HG03520 (cell line): ENCODE results near the gene RXRA.

ENCODE experiments used
- ATAC-seq: cut with Tn5 transposase; IDR thresholded peaks from one replicate; pipeline ENCODE4 v1.9.1; 2021; ENCODE audit warnings: mild to moderate bottlenecking, moderate library complexity; ENCODE audit not compliant: unreplicated experiment

The RXRA gene

DNA sequence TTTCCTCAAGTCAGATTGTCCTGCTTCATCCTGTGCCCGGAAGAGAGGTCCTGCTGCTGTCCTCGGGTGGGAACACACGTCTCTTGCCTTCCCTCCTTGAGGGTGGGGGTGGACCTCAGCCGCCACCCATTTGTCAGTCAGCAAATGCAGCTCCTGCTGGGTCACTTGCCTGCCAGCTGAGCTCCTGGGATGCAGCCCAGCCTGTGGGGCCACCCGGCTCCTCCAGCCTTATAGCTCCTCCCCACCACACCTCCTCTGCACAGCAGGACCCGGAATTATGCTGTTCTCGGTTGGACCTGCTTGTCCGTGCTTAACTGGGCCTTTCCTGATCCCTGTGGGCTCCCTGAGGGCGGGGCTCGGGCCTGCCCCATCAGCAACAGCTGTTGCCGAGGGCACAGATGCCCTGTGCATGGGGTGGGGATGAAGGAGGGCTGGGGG, 52.7 kb downstream of the RXRA start:
- ATAC-seq = no peak

DNA sequence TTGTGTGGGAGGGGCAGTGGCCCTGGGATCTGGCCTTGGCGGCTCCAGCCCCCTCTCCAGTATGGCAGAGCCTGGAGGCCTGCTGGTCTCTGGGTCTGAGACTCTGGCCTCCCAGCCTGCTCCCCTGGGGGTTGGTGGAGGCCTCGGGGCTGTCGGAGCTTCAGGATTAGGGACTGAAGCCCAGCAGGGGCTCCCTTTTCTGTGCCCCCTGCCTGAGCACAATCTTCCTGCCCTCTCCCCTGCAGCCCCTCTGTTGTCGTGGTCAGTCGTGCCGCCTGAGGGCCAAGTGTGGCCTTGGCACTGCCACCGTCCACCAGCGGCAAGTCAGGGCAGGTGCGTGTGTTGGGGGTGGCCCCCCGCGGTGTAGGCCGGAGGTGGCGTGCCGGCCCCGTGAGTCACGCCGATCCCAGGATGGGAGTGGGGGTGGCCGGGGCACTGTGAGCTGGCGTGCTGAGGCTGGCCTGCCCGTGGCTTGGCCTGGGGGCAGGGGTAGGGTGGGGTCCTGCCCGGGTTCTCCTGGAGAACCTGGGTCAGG, 53.6 kb downstream of the RXRA start:
- no peak for ATAC-seq

DNA sequence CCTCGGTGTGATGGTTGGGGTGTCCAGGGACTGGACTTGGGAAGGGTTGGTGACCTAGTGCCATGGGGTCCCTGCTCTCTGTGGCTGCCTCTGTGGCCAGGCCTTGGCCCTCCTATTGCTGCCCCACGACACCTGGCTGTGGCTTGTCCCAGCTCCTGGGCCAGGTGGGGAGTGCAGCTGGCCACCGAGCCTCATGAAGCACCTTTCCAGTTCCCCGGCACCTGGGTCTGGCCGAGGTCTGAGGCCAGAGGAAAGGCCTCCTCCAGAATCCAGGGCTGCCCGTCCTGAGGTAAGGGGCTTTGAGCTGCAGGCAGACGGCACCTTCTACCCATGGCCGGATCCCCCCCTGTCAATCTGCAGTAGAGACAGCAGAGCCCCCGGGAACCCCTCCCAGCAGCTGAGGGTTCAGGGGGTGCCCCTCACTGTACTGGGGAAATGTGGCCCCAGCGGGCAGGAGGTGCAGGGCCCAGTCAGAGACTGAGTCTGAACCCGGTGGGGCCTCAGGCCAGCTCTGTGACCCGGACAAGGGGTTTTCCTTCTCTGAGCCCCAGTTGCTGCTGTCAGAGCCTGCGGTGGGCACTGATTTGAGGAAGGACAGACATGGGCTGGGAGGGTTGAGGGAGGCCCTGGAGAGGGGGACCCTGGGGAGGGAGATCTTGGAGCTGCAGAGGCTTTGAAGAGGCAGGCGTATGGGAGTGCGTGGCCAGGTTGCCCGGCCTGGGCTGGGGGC, 54.5 kb downstream of the RXRA start:
- no peak for ATAC-seq

DNA sequence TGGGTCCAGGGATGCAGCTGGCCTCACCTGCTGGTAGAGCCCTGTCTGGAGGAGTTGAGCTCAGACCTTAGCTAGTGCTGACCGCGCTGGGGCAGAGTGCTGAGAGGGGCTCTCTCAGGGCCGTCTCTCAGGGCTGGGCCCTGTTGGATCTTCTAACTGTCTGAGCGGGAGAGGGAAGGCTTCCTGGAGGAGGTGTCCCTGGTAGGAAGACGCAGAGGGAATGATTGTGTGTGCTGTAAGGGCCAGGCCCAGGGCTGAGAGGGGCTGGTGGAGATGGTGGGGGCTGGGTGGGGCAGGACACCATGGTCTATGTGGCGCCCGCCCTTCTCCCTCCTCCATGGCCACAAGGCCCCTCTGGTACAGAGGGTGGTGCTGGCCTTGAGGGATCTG, 55.0 kb downstream of the RXRA start:
- no peak for ATAC-seq

DNA sequence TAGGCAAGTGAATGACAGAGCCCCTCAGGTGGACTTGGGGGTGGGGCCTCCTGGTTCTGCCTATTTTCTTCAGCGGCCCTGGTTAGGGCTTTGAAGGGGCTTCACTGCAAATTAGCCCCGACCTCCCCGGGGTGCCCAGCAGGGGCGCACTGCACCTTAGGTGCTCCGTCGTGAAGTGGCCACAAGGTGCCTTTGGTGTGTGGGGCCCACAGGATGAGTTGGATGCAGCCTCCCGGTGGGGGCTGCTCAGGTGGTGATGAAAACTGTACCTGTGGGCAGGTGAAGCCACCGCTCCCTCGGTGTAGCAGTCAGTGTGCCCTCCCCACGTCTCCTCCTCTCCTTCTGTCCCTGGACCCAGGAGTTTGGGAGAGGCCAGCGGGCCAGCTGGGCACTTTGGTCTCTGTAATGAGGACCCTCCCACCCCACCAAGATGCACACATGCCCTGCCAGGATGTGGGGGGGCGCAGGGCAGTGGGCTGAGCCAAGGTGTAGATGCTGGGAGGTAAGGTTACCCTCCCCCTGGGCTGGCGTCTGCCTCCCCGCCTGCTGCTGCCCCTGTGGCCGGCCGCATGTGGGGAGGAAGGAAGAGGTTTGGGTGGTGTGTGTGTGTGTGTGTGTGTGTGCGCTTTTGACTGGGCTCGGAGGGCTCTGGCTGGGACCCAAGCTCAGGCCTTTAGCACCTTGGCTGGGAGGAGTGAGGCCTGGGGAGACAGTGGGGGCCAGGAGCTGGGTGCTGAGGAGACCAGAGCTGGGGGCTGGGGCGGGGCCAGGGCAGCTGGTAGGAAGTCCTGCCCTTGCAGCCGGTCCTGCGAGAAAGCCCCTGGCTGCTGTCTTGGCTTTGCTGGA, 55.6 kb downstream of the RXRA start:
- no peak for ATAC-seq

DNA sequence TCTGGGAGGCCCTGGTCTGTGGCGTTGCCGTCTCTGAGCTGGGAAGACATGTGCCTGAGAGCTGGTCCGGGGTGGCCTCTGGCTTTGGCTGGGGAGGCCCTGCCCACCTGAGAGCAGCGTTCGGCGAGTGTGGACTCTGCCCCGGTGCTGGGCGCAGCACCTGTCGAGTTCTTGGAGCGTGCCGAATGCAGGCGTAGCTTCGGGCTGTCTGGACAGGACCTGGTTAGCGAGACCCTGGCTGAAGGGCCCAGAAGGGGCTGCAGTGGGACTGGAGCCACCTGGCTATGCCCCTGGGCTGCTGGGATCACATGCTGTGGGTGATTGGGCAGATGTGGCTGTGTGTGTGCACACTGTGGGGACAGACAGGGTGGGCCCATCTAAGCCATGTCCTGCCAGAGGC, 56.5 kb downstream of the RXRA start:
- ATAC-seq = no peak

DNA sequence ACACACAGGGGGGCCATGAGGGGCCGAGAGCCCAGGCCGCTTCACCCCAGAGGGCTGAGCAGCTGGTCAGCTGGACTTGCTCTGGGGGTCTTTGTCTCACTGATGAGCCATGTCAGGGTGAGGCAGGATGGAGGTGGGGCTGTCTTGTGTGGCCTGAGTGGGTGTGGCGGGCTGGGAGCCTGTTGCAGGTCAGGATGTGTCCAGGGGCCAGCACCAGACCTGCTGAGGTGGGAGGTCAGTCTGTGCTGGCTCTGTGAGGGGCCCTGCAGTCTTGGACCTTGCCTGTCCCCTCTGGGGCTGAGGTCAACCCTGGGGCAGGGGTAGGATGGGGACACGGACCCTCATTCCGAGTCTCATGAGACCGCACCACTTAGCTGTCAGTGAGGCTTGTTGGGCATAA, 56.9 kb downstream of the RXRA start:
- ATAC-seq = no peak

DNA sequence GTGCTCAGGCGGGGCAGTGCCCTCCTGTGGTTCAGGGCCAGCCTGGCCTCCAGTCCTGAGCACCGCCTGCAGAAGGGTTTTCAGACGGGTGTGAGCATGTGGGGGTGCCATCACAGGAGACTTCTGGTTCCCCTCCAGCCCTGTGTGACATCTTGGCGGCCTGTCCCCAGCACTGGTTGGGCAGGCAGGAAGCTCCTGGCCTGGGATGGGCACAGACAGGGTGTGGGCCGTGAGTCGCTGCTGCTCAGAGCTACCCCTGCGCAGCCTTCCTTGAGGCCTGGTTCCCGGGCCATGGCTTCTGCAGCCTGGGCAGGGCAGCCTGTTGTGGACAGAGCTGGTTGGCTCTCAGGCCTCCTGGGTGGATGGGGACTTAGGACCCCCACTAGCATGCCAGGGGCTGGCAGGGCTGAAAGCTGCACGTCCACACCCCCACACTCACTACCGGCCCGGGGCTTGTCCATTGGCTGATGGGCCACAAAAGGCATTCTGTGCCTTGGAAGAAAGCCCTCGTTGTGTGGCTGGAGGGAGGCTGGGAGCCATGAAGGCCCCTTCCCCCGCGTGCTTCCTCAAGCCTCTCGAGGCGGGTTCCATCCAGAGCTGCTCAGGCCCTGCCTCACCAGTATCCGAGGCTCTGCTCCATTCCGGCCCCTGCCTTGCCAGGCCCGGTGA, 58.7 kb downstream of the RXRA start:
- ATAC-seq = no peak

DNA sequence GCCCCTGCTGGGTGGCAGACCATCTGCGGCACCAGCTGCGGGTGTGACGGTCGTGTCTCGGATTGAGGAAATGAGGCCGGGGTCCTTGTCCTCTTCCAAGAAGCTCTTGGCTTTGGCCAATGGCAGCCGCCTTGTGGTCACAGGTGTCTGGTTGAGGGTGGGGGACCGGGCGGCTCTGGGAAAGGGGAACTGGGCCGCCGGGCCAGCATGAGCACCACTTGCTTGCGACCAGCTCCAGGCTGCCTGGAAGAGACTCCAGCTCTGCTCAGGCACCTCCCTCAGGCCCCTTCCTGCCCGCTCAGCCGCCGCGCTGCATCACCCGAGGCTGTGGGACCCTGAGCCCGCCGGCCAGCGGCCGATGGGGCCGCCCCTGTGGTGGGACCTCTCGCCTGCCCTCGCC, 59.7 kb downstream of the RXRA start:
- ATAC-seq = no peak

DNA sequence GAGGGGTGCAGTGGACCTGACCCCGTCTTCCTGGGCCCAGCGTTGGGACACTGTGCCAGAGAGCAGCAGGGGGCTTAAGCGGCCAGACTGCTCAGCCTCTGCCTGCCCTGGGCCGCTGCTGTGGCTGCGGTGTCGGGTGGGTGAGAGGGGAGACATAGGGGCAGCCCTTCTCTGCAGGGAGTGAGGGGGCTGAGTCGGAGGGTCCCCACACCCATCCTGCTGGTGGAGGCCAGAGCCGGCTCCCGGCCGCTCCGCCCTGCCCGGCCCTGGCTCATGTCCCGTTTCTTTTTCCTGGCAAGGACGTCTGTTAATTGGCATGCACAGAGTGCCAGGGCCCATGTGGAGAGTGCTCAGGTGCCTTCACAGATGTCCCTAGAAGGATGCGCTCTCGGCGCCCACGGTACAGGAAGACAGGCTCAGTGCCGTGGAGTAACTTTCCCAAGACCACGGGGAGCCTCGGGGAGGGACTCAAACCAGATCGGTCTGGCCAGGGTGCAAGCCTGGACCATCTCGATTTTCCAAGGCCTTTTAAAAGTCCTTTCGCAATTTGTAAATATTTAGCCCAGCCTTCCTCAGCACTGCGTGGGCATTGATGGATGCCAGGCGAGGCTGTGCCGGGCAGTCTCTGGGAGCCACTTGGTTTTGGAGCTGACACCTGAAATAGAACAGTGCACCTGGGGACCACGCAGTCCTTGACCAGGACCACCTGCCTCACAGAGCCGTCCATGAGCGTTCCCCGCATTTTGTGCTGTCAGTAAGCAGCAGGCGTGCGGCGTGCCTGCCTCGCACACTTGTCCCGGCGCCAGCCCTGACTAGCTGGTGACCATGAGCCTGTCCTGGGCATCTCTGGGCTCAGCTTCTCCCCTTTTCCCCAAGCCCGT, 60.9 kb downstream of the RXRA start:
- ATAC-seq = no peak

DNA sequence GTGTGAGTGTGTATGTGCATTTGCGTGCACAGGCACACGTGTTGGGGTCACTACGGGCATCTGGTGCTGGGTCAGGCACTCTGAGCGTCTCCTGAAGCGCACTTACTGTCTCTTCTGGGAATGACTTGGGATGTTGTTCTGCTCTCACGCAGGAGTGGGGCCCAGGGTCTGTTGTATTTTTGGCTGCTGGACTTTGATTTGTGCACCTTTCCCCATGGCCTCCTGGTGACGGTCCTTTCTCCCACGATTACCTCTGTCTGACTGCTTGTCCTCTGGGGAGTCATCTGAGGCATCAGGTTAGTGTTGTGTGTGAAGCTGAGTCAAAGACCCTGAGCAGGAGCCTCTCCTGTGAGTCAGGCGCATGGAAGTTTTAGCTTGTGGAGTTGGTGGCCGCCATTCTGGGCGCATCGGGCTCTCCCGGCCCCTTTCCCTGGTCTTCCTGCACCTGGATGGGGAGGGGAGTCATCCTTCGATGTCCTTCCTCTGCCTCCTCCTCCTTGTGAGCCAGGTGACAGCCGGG, 62.1 kb downstream of the RXRA start:
- no peak for ATAC-seq

DNA sequence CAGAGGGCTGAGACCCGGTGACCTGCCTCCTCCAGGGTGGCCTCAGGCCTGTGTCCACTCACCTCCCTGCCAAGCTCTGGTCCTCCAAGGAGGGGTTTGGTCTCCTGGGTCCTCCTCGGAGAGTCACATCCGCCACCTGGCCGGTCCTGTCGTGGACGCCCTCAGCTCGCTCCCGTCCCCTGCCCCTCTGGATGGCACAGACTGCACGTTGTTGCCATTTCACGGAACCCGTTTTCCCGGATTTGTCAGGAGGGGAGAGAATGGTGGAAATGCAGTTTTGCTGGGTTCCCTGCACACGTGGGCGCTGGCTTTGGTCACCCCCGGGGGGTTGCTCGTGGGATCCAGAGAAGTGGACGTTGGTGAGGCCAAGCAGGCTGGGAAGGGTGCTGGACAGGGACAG, 62.7 kb downstream of the RXRA start:
- ATAC-seq = no peak

DNA sequence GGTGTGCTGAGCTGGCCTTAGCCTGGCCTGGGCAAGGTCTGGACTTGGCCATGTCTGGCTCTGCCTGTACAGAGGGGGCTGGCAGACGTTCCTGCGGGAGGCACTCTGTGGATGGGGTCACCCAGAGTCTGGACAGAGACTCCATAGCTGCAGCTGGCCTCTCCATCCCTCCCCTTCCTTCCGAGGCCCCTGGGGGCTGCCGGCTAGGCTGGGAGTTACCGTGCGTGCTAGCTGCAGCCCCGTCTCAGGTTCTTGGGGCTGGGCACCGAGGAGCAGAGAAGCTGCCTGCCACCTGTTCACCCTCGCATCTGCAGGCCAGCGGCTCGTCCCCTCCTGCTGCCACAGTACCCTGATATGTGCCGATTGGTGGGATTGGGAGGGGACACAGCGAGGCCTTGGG, 63.4 kb downstream of the RXRA start:
- ATAC-seq = no peak

DNA sequence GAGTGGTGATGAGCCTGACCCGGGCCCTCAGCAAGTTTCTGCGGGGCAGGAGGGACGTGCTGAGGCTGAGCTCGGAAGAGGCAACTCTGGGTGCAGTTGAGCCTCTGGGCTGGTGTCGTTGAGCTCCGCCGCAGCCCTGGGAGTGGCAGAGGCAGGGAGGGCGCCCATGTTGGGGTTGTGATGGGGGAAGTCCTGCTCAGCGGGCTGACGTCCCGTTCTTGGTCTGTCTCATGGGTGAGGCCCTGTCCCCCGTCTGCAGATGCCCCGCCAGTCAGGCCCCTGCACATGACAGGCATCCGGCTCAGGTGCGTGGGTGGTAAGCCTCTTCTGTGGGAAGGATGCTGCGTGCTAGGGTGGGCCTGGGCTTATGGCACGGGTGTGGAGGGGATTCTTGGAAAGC, 64.3 kb downstream of the RXRA start:
- ATAC-seq = peak; percentile 11

DNA sequence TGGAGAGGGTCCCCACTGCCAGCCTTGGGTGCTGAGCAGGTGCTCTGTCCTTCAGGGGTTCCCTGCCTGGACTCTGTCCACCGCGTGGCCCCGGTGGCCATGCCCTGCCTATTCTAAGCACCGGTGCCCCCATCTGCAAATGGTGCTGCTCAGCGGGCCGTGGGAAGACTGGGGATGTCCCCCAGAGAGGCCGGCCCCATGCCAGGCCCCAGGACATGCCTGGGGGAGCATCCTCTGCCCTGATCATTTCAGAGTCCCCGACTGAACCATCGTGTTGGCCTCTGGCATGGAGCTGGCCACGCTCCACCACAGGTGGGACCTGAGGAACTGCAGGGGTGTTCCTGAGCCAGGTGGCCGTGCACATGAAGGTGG, 64.7 kb downstream of the RXRA start:
- peak; percentile 1 for ATAC-seq

DNA sequence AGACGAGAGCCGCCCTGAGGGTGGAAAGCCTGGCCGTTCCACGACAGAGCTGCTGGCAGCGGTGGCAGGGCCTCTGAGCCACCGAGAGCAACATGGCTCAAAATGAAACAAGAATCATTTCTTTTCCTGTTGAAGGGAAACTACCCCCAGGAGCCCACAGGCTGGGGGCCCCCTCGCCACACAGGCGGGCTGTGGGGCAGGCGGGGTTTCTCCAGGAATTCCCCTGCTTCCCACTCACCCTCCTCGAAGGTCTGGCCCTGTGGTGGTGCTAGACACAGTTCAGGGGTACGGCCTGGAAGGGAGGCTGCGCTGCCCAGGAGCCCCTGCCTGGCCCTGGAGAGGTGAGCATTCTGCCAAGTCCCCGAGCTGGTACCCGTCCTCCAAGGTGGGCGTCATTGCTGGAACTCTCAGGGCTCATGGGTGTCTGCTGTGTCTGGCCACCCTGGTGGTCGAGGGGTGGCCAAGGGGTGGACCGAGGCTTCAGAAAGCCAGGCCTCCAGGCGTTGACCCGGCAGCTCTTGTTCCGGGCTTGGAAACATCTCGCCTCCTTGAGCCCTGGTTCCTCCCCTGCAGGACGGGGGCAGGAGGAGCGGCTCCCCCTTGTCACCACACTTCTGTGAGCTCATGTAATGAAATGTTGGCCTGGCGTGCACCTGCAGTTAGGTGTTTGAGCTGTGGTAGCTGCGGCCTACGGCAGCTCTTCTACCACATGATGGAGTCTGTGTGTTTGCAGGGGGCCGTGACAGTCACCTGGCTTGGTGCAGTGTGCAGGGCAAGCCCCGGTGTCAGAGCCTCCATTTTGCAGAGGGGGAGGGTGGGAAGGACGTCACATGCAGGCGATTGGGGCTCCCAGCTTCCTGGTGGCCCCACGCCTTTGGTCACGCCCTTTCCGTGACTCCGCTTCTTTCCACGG, 65.3 kb downstream of the RXRA start:
- peak; percentile 42 for ATAC-seq

DNA sequence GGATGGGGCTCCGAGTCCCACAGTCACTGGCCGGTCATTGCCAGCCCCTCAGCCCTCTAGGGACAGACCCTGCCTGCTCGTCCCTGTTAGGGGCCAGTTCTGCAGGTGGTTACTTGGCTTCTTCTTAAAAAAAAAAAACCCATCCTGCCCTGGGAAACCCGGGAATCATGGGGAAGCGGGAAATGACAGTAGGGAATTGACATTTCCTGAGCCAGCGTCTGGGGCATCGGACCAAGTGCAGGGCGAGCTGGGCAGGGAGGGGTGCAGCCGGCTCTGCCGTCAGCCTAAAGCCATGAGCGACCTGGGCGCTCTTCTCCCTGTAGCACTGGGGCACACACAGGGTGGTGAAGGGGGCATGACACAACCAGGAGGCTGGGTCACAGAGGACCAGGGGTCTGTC, 66.6 kb downstream of the RXRA start:
- no peak for ATAC-seq

DNA sequence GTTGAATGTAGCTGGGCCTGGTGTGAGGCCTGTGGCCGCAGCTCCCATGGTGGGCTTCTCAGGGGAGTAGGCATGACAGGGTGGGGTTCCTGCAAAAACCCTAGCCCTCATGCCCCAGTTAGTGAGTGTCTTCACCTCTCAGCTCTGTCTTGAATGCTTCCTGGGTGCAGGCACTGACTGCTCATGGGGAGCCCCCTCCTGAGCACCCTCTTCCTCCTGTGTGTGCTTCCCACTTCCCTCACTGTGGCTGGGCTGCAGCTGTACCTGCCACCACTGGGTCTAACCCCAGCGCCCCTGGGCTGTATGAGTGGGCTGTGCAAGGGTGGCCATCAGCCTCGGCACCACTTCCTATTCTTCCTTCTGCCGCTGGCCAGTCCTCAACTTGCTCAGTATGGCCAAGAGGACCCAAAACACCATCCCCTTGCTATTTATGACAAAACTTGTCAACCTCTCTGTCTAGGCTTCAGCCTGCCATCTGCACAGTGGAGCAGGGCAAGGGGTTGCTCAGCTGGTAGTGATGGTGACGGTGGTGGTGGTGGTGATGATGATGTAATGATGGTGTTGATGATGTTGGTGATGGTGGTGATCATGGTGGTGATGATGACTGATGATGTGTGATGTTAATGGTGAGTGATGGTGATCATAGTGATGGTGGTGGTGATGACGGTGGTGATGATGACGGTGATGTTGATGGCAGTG, 67.5 kb downstream of the RXRA start:
- ATAC-seq = no peak

DNA sequence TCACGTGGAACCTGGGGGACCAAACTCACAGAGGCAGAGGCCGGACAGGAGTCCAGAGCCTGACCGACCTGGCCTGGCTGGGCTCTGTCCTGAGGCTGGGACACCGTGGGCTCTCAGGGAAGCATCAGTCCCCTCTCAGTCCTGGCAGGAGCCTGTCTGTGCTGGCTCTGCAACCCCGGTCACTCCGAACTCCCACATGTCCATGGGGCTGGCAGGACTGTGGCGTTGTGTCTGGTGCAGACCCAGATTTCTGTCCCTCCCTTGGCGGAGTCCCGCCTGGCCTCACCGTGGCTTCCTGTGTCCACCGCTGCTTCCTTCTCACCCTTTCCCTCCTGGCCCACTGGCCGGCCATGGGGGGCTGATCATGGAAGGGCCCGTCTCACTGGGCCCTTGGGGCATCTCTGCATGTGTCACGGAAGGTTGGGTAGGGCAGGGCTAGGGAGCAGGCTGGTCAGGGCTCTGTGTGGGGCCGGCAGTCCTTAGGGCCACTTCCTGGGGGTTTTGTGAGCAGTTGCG, 68.8 kb downstream of the RXRA start:
- ATAC-seq = no peak
